ENCODE data around the gene MUC2.
"Not testable (repeated sequence)": the region's sequence is repeated elsewhere in the genome, so short reads cannot be mapped to it uniquely, and the experiment has no call there.

The MUC2 gene

GRCh38 chr11:1104411-1105182 is 29.9 kb downstream of the MUC2 start:
- DNase-seq (ENCODE audit: low read depth in 2 of 2) = no peak

GRCh38 chr11:1105183-1105565 is 30.5 kb downstream of the MUC2 start:
- DNase-seq (ENCODE audit: low read depth in 2 of 2) = no peak

- no peak for DNase-seq (ENCODE audit: low read depth in 2 of 2)
These were observed 31.7 kb downstream of the MUC2 start for GRCh38 chr11:1106387-1106786.

GRCh38 chr11:1107316-1108245 is 32.9 kb downstream of the MUC2 start:
- no peak for DNase-seq (ENCODE audit: low read depth in 2 of 2)

GRCh38 chr11:1108246-1108900 is 33.7 kb downstream of the MUC2 start:
- no peak for DNase-seq (ENCODE audit: low read depth in 2 of 2)

- DNase-seq (ENCODE audit: low read depth in 2 of 2) = no peak
These were observed 34.6 kb downstream of the MUC2 start for GRCh38 chr11:1109101-1109917.

GRCh38 chr11:1109918-1110705 is 35.4 kb downstream of the MUC2 start:
- DNase-seq (ENCODE audit: low read depth in 2 of 2) = no peak

GRCh38 chr11:1111545-1112212 is 37.0 kb downstream of the MUC2 start:
- no peak for DNase-seq (ENCODE audit: low read depth in 2 of 2)

GRCh38 chr11:1112351-1113191 is 37.9 kb downstream of the MUC2 start:
- DNase-seq (ENCODE audit: low read depth in 2 of 2) = no peak

- no peak for DNase-seq (ENCODE audit: low read depth in 2 of 2)
These were observed 38.9 kb downstream of the MUC2 start for GRCh38 chr11:1113405-1114201.

GRCh38 chr11:1115292-1115691 is 40.6 kb downstream of the MUC2 start:
- not testable (repeated sequence) for DNase-seq (ENCODE audit: low read depth in 2 of 2)

- no peak for DNase-seq (ENCODE audit: low read depth in 2 of 2)
These were observed 41.4 kb downstream of the MUC2 start for GRCh38 chr11:1116104-1116503.

- no peak for DNase-seq (ENCODE audit: low read depth in 2 of 2)
These were observed 42.2 kb downstream of the MUC2 start for GRCh38 chr11:1116666-1117390.

GRCh38 chr11:1117992-1118391 is 43.3 kb downstream of the MUC2 start:
- no peak for DNase-seq (ENCODE audit: low read depth in 2 of 2)

GRCh38 chr11:1118755-1119603 is 44.3 kb downstream of the MUC2 start:
- no peak for DNase-seq (ENCODE audit: low read depth in 2 of 2)

- no peak for DNase-seq (ENCODE audit: low read depth in 2 of 2)
These were observed 45.0 kb downstream of the MUC2 start for GRCh38 chr11:1119604-1120146.

Measured in stimulated activated CD8-positive, alpha-beta memory T cell treated with anti-CD3 and anti-CD28 coated beads, Interleukin-7, amount 100 ng/mL, for 4 hours (primary cell).